ENCODE data around the gene YWHAQ. TPM values are rescaled to one million over a fixed set of nuclear protein-coding genes. Genes with fewer than 3 reads are reported as not detected.
"Not testable (repeated sequence)": the region's sequence is repeated elsewhere in the genome, so short reads cannot be mapped to it uniquely, and the experiment has no call there.

The YWHAQ gene
- total and polyA plus RNA-seq, 4 donors = 68.8 to 145 (median 88.0) TPM

GRCh38 chr2:9623151-9623550, 7.6 kb downstream of the YWHAQ start:
- H3K9ac ChIP-seq (ENCODE audit: low read depth in 1 of 2, low read length in 2 of 2) = no peak overlapping the region
- H3K36me3 ChIP-seq (ENCODE audit: control insufficient read depth in 4 of 4, insufficient read depth in 3 of 4, low read depth in 1 of 4, low read length in 3 of 4) = peaks cover 0 to 4% (median 1%) of the 10 kb centered on the region in 4 donors
- 93% methylated on average over 9 of the region's 9 CpGs for WGBS
- no peaks in the 10 kb centered on the region for H3K9me3 ChIP-seq (ENCODE audit: control insufficient read depth in 4 of 4, low read length in 3 of 4)
- H3K27ac ChIP-seq (ENCODE audit: low read depth in 1 of 2, low read length in 2 of 2) = no peak overlapping the region
- no peak overlapping the region for H3K4me3 ChIP-seq (ENCODE audit: low read depth in 1 of 3, low read length in 3 of 3)
- H3K27me3 ChIP-seq (ENCODE audit: control insufficient read depth in 4 of 4, insufficient read depth in 4 of 4, low read length in 3 of 4) = no peaks in the 10 kb centered on the region
- TF ChIP-seq MAX (IDR thresholded peaks at IDR 0.05) (no peak), HNF4A (conservative IDR thresholded peaks at IDR 0.05) (no peak), JUND (IDR thresholded peaks at IDR 0.05) (no peak), YY1 (IDR thresholded peaks at IDR 0.05) (no peak), GABPA (IDR thresholded peaks at IDR 0.05 in 1 of 2, conservative IDR thresholded peaks at IDR 0.05 in 1 of 2) (no peak), SP1 (IDR thresholded peaks at IDR 0.05) (no peak), EGR1 (IDR thresholded peaks at IDR 0.05; ENCODE audit: low read depth in 2 of 2) (no peak), ATF3 (IDR thresholded peaks at IDR 0.05) (no peak), FOXA1 (IDR thresholded peaks at IDR 0.05) (no peak), HNF4G (IDR thresholded peaks at IDR 0.05) (no peak), ZBTB33 (IDR thresholded peaks at IDR 0.05) (no peak)
- DNase-seq (ENCODE audit: low spot score) = no peak
- H3K4me1 ChIP-seq (ENCODE audit: control insufficient read depth in 4 of 4, insufficient read depth in 4 of 4, low read length in 3 of 4) = peaks cover 0 to 5% (median 3%) of the 10 kb centered on the region in 4 donors

DNA sequence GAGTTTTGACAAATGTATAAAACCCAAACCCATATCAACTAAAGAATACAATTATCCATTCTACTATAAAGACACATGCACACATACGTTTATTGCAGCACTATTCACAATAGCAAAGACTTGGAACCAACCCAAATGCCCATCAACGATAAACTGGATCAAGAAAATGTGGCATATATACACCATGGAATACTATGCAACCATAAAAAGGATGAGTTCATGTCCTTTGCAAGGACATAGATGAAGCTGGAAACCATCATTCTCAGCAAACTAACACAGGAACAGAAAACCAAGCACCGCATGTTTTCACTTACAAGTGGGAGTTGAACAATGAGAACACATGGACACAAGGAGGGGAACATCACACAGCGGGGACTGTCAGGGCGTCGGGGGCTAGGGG, 9.1 kb downstream of the YWHAQ start:
- not testable (repeated sequence) for H3K4me1 ChIP-seq (ENCODE audit: control insufficient read depth in 4 of 4, insufficient read depth in 4 of 4, low read length in 3 of 4); H3K27ac ChIP-seq (ENCODE audit: low read depth in 1 of 2, low read length in 2 of 2); H3K9me3 ChIP-seq (ENCODE audit: control insufficient read depth in 4 of 4, low read length in 3 of 4); H3K36me3 ChIP-seq (ENCODE audit: control insufficient read depth in 4 of 4, insufficient read depth in 3 of 4, low read depth in 1 of 4, low read length in 3 of 4); H3K9ac ChIP-seq (ENCODE audit: low read depth in 1 of 2, low read length in 2 of 2); DNase-seq (ENCODE audit: low spot score); H3K4me3 ChIP-seq (ENCODE audit: low read depth in 1 of 3, low read length in 3 of 3); H3K27me3 ChIP-seq (ENCODE audit: control insufficient read depth in 4 of 4, insufficient read depth in 4 of 4, low read length in 3 of 4)
- 92% methylated on average over 6 of the region's 6 CpGs for WGBS

GRCh38 chr2:9618410-9618809, 12.4 kb downstream of the YWHAQ start:
- Histone ChIP-seq H3K4me3 (ENCODE audit: low read depth in 1 of 3, low read length in 3 of 3) (no peak overlapping the region), H3K9me3 (ENCODE audit: control insufficient read depth in 4 of 4, low read length in 3 of 4) (no peaks in the 10 kb centered on the region), H3K36me3 (ENCODE audit: control insufficient read depth in 4 of 4, insufficient read depth in 3 of 4, low read depth in 1 of 4, low read length in 3 of 4) (peaks cover 0 to 2% (median 0%) of the 10 kb centered on the region in 4 donors), H3K9ac (ENCODE audit: low read depth in 1 of 2, low read length in 2 of 2) (no peak overlapping the region), H3K4me1 (ENCODE audit: control insufficient read depth in 4 of 4, insufficient read depth in 4 of 4, low read length in 3 of 4) (peaks cover 0 to 9% (median under 1%) of the 10 kb centered on the region in 4 donors), H3K27ac (ENCODE audit: low read depth in 1 of 2, low read length in 2 of 2) (no peak overlapping the region), H3K27me3 (ENCODE audit: control insufficient read depth in 4 of 4, insufficient read depth in 4 of 4, low read length in 3 of 4) (no peaks in the 10 kb centered on the region)
- DNase-seq (ENCODE audit: low spot score) = no peak
- 86% methylated on average over 4 of the region's 4 CpGs for WGBS
- TF ChIP-seq YY1 (IDR thresholded peaks at IDR 0.05) (no peak), EGR1 (IDR thresholded peaks at IDR 0.05; ENCODE audit: low read depth in 2 of 2) (no peak), RAD21 (IDR thresholded peaks at IDR 0.05) (no peak), FOXA2 (IDR thresholded peaks at IDR 0.05) (no peak), JUND (IDR thresholded peaks at IDR 0.05) (no peak), HNF4A (conservative IDR thresholded peaks at IDR 0.05) (no peak), SP1 (IDR thresholded peaks at IDR 0.05) (no peak), FOXA1 (IDR thresholded peaks at IDR 0.05) (no peak), GABPA (IDR thresholded peaks at IDR 0.05 in 1 of 2, conservative IDR thresholded peaks at IDR 0.05 in 1 of 2) (no peak), ZBTB33 (IDR thresholded peaks at IDR 0.05) (no peak), MAX (IDR thresholded peaks at IDR 0.05) (no peak), HNF4G (IDR thresholded peaks at IDR 0.05) (no peak), REST (IDR thresholded peaks at IDR 0.05) (no peak), TAF1 (conservative IDR thresholded peaks at IDR 0.05) (no peak), NR2F2 (IDR thresholded peaks at IDR 0.05) (no peak), ATF3 (IDR thresholded peaks at IDR 0.05) (no peak), RXRA (IDR thresholded peaks at IDR 0.05) (no peak)

Data from liver (tissue), 9 donors.